HCT116 (cell line): ENCODE results near the gene CHST11. TPM values are rescaled to one million over a fixed set of nuclear protein-coding genes. Genes with fewer than 3 reads are reported as not detected.

Experiments
- EGR1 ChIP-seq: IDR thresholded peaks from 2 replicates; pipeline ENCODE4 v1.6.1; 2012; ENCODE audit warnings: low read depth
- ELF1 ChIP-seq: IDR thresholded peaks from 2 replicates; pipeline ENCODE4 v1.6.1; 2012; ENCODE audit warnings: low read depth, borderline replicate concordance
- REST ChIP-seq: IDR thresholded peaks from 2 replicates; pipeline ENCODE4 v1.6.1; 2012; ENCODE audit warnings: low read depth
- ZBTB33 ChIP-seq: IDR thresholded peaks from 2 replicates; pipeline ENCODE4 v1.6.1; 2011; ENCODE audit warnings: mild to moderate bottlenecking, low read length, moderate library complexity; ENCODE audit not compliant: insufficient replicate concordance; ENCODE audit errors: extremely low read depth
- total RNA-seq: library from RNA; stranded (reverse); gene quantifications from one replicate; pipeline ENCODE4 v1.2.1, GENCODE V29; 2021; ENCODE audit not compliant: unreplicated experiment
- TF ChIP-seq, protein P1 (sequence below): IDR thresholded peaks from 2 replicates; pipeline ENCODE4 v1.6.1; 2012

CHST11 gene
- total RNA-seq, 1 experiment from 2014 or later, result 10.1 TPM

GRCh38 chr12:104600036-104600712, 143.4 kb downstream of the CHST11 start (continued):
- TF ChIP-seq ZBTB33, result no peak
- TF ChIP-seq ELF1, result no peak
- TF ChIP-seq EGR1, result no peak
- no peak for TF ChIP-seq REST
- TF ChIP-seq, protein P1, sequence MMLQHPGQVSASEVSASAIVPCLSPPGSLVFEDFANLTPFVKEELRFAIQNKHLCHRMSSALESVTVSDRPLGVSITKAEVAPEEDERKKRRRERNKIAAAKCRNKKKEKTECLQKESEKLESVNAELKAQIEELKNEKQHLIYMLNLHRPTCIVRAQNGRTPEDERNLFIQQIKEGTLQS, result no peak
